DND-41 (cell line): ENCODE data around the gene SBNO1.

Experiments used
- CTCF ChIP-seq: IDR thresholded peaks from 2 replicates; pipeline ENCODE4 v1.5.1; 2012; ENCODE audit warnings: borderline replicate concordance, low read length, moderate library complexity, mild to moderate bottlenecking; ENCODE audit not compliant: poor library complexity, severe bottlenecking; ENCODE audit errors: extremely low read depth
- EZH2 ChIP-seq: IDR thresholded peaks from 3 replicates; pipeline ENCODE4 v1.6.1; 2012; ENCODE audit warnings: borderline replicate concordance, low read depth, mild to moderate bottlenecking, moderate library complexity, low read length, inconsistent platforms; ENCODE audit not compliant: severe bottlenecking

- TF ChIP-seq CTCF: no peak
- no peak for TF ChIP-seq EZH2
These were observed 122.3 kb downstream of the SBNO1 start for GRCh38 chr12:123242116-123242904.
